Measurements from ENCODE around the gene ARMC9. TPM values are rescaled to one million over a fixed set of nuclear protein-coding genes. Genes with fewer than 3 reads are reported as not detected.
"Not testable (repeated sequence)": the region's sequence is repeated elsewhere in the genome, so short reads cannot be mapped to it uniquely, and the experiment has no call there.

The ARMC9 gene
- total RNA-seq, 1 donor from 2014 or later = 3.3 TPM

DNA sequence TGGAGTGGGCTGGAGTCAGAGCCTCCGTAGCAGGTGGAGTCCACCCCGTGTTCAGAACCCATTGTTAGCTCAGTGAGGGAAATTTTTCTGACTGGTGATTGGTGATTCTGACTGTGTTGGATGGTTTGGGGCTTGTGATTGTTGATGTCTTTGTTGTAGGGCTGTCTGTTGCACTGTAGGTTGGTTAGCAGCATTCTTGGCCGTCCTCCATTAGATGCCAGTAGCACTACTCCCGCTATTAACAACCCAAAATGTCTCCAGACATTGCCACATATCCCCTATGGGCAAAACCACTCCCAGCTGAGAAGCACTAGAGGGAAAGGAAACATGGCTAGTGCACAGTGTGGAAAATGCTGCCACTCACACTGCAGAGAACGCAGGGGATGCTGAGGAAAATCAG, 51.7 kb downstream of the ARMC9 start:
- peaks cover 5 to 16% of the 10 kb centered on the region in 2 donors for H3K36me3 ChIP-seq
- H3K4me3 ChIP-seq = no peak overlapping the region
- no peaks in the 10 kb centered on the region for H3K9me3 ChIP-seq
- H3K27ac ChIP-seq = no peak overlapping the region
- no peak for DNase-seq (ENCODE audit: low spot score in 2 of 2)
- TF ChIP-seq, protein P1, sequence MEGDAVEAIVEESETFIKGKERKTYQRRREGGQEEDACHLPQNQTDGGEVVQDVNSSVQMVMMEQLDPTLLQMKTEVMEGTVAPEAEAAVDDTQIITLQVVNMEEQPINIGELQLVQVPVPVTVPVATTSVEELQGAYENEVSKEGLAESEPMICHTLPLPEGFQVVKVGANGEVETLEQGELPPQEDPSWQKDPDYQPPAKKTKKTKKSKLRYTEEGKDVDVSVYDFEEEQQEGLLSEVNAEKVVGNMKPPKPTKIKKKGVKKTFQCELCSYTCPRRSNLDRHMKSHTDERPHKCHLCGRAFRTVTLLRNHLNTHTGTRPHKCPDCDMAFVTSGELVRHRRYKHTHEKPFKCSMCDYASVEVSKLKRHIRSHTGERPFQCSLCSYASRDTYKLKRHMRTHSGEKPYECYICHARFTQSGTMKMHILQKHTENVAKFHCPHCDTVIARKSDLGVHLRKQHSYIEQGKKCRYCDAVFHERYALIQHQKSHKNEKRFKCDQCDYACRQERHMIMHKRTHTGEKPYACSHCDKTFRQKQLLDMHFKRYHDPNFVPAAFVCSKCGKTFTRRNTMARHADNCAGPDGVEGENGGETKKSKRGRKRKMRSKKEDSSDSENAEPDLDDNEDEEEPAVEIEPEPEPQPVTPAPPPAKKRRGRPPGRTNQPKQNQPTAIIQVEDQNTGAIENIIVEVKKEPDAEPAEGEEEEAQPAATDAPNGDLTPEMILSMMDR (IDR thresholded peaks at IDR 0.05) = no peak
- no peaks in the 10 kb centered on the region for H3K4me1 ChIP-seq
- intact Hi-C loops (cut with DNase I) = no loop called here
- no peaks in the 10 kb centered on the region for H3K27me3 ChIP-seq

DNA sequence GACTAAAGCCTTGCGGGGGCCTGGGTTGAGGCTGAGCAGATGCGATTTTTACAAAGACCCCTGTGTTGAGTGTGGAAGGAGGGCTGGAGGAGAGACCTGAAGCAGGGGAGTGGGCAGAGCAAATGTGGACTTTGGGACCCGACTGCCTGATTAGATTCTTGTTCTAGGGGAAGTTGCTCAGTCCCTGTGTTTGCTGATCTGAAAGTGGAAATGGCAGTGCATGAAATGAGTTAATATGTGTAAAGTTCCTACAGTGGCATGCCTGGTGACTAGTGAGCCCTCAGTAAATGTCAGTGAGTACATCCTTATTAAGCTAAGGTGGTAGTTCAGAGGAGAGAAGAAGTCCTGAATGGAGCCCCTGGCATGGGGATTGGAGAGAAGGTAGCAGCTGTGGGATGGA, 52.3 kb downstream of the ARMC9 start:
- TF ChIP-seq, protein P1 (IDR thresholded peaks at IDR 0.05) = no peak

DNA sequence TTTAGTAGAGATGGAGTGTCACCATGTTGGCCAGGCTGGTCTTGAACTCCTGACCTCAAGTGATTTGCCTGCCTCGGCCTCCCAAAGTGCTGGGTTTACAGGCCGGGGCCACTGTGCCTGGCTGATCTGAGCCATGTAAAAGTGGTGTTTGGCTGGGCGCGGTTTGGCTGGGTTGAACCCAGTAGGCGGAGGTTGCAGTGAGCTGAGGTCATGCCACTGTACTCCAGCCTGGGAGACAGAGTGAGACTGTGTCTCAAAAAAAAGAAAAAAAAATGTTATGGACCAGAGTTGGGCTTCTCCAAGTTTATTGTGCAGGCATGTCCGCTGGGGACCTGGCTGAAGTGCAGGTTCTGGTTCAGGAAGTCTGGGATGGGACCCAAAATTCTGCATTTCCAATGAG, 54.9 kb downstream of the ARMC9 start:
- peaks cover 4 to 23% of the 10 kb centered on the region in 2 donors for H3K36me3 ChIP-seq
- H3K4me1 ChIP-seq; H3K4me3 ChIP-seq; H3K27ac ChIP-seq; DNase-seq (ENCODE audit: low spot score in 2 of 2); intact Hi-C loops (cut with DNase I); H3K27me3 ChIP-seq; H3K9me3 ChIP-seq: not testable (repeated sequence)

More for the DNA sequence above, 52.3 kb downstream of the ARMC9 start:
- Histone ChIP-seq H3K9me3 (no peaks in the 10 kb centered on the region), H3K27ac (no peak overlapping the region), H3K4me3 (no peak overlapping the region), H3K27me3 (no peaks in the 10 kb centered on the region), H3K36me3 (peaks cover 5 to 16% of the 10 kb centered on the region in 2 donors), H3K4me1 (no peaks in the 10 kb centered on the region)
- intact Hi-C loops (cut with DNase I) = no loop called here
- no peak for DNase-seq (ENCODE audit: low spot score in 2 of 2)

DNA sequence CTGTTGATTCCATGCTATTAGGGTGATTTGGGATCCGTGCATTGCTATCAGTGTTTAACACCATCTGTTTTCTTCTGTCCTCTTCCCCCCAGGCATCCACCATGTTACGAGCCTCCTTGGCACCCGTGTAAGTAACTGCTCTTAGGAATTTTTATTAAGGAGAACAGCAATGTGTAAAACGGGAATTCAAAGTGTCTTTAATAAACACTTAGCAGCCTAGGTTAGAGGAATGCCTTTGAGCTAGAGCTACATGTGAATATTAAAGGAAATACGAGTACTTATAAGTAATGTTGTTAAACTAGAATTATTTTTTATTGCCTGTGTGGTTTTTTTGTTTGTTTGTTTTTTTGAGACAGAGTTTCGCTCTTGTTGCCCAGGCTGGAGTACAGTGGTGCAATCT, 58.1 kb downstream of the ARMC9 start:
- Histone ChIP-seq H3K27ac (no peak overlapping the region), H3K9me3 (no peaks in the 10 kb centered on the region), H3K36me3 (peaks cover 14 to 46% of the 10 kb centered on the region in 2 donors), H3K4me1 (no peaks in the 10 kb centered on the region), H3K4me3 (no peak overlapping the region), H3K27me3 (no peaks in the 10 kb centered on the region)
- TF ChIP-seq, protein P1 (IDR thresholded peaks at IDR 0.05) = no peak
- intact Hi-C loops (cut with DNase I) = no loop called here
- no peak for DNase-seq (ENCODE audit: low spot score in 2 of 2)

DNA sequence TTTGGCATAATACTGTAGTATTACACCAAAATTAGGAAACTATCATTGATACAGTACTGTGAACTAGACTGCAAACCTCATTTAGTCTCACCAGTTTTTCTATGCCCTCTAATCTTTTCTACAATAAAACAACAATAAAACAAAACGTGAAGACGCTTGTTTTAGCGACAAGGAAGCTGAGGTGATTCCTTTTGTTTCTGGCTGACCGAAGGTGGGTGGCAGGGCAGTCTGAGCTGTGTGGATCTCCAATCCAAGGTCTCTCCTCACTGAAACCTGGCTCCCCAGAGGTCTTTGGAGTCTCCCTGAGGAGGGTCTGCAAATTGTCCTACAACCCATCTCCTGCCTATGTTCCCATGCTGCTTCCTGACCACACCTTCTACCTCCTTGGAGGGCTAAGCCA, 59.3 kb downstream of the ARMC9 start:
- H3K4me3 ChIP-seq = no peak overlapping the region
- peaks cover 25 to 50% of the 10 kb centered on the region in 2 donors for H3K36me3 ChIP-seq
- TF ChIP-seq, protein P1 (IDR thresholded peaks at IDR 0.05) = no peak
- no peaks in the 10 kb centered on the region for H3K4me1 ChIP-seq
- intact Hi-C loops (cut with DNase I) = no loop called here
- no peak for DNase-seq (ENCODE audit: low spot score in 2 of 2)
- H3K27ac ChIP-seq = no peak overlapping the region
- H3K27me3 ChIP-seq = no peaks in the 10 kb centered on the region
- no peaks in the 10 kb centered on the region for H3K9me3 ChIP-seq

DNA sequence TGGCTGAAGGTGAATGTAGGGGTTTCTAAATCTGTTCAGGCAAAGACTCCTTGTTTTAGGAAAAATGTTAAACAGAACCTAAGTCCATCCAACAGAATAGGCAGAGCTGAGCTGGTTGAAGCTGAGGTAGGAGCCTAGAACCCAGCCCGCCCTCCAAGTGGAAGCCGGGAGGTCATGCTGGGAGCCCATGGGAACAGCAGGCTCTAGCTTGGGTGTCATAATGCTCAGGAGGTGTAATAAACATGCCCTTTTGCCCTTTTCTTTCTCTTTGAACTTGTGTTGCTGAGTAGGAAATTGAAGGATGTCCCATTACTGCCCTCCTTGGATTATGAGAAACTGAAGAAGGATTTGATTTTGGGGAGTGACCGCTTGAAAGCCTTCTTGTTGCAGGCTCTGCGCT, 60.3 kb downstream of the ARMC9 start:
- Histone ChIP-seq H3K36me3 (peaks cover 33 to 46% of the 10 kb centered on the region in 2 donors), H3K9me3 (no peaks in the 10 kb centered on the region), H3K27me3 (no peaks in the 10 kb centered on the region), H3K27ac (no peak overlapping the region), H3K4me3 (no peak overlapping the region), H3K4me1 (no peaks in the 10 kb centered on the region)
- TF ChIP-seq, protein P1 (IDR thresholded peaks at IDR 0.05) = no peak
- intact Hi-C loops (cut with DNase I) = no loop called here
- no peak for DNase-seq (ENCODE audit: low spot score in 2 of 2)
